ENCODE measurements around the gene CLDN4.

DNA sequence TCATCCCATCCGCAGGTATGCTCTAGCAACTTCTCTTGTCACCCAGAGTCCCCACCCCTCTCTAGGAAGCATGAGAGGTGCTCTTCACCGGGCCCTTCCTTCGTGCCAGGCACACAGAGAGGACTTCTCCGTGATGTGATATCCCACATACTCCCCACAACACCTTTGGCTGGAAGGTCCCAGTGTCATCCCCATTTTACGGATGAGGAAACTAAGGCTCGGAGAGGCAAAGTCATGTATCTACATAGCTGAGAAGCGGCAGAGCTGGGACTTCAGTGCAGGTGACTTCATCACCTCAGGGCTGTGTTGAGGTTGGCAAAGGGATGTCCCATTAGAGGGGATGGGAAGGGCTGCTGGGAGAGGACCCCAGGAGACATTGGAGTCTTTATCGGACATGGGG lies 45.6 kb downstream of the CLDN4 start:
- TF ChIP-seq, protein P1, sequence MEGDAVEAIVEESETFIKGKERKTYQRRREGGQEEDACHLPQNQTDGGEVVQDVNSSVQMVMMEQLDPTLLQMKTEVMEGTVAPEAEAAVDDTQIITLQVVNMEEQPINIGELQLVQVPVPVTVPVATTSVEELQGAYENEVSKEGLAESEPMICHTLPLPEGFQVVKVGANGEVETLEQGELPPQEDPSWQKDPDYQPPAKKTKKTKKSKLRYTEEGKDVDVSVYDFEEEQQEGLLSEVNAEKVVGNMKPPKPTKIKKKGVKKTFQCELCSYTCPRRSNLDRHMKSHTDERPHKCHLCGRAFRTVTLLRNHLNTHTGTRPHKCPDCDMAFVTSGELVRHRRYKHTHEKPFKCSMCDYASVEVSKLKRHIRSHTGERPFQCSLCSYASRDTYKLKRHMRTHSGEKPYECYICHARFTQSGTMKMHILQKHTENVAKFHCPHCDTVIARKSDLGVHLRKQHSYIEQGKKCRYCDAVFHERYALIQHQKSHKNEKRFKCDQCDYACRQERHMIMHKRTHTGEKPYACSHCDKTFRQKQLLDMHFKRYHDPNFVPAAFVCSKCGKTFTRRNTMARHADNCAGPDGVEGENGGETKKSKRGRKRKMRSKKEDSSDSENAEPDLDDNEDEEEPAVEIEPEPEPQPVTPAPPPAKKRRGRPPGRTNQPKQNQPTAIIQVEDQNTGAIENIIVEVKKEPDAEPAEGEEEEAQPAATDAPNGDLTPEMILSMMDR (IDR thresholded peaks at IDR 0.05) = no peak
- TF ChIP-seq POLR2A (IDR thresholded peaks at IDR 0.05) = no peak

Data from lower leg skin (tissue), 3 donors.